ENCODE data around the gene DHX15. TPM values are rescaled to one million over a fixed set of nuclear protein-coding genes. Genes with fewer than 3 reads are reported as not detected.

Gene DHX15
- total and polyA plus RNA-seq, 8 donors = 47.5 to 699 (median 127) TPM

DNA sequence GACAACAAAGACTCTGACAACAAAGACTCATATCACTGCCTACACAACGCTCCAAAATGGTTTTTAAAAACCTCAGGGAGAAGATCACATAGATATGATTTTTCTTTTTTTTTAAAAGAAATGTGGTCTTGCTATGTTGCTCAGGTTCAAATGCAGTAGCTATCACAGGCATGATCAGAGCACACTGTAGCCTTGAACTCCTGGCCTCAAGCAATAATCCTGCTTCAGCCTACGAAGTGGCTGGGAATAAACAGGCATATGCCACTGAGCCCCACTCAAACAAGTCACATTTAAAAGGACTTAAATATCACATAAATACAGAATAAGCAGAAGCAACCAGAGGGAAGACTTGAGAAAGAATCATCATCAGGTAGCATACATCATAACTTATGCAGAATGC lies 14.7 kb downstream of the DHX15 start:
- Histone ChIP-seq H3K27ac (no peak overlapping the region), H3K27me3 (no peaks in the 10 kb centered on the region), H3K36me3 (peaks cover 8 to 72% (median 58%) of the 10 kb centered on the region in 4 donors), H3K9me3 (no peaks in the 10 kb centered on the region), H3K4me3 (no peak overlapping the region), H3K4me1 (peaks cover 20 to 96% (median 49%) of the 10 kb centered on the region in 4 donors)
- intact Hi-C loops (cut with DNase I; ENCODE audit: low total_unique reads) = no loop called here
- WGBS, 5 donors = 68 to 78% (median 74%) methylated on average over 2 of the region's 2 CpGs
- DNase-seq = no peak
- TF ChIP-seq, protein P1, sequence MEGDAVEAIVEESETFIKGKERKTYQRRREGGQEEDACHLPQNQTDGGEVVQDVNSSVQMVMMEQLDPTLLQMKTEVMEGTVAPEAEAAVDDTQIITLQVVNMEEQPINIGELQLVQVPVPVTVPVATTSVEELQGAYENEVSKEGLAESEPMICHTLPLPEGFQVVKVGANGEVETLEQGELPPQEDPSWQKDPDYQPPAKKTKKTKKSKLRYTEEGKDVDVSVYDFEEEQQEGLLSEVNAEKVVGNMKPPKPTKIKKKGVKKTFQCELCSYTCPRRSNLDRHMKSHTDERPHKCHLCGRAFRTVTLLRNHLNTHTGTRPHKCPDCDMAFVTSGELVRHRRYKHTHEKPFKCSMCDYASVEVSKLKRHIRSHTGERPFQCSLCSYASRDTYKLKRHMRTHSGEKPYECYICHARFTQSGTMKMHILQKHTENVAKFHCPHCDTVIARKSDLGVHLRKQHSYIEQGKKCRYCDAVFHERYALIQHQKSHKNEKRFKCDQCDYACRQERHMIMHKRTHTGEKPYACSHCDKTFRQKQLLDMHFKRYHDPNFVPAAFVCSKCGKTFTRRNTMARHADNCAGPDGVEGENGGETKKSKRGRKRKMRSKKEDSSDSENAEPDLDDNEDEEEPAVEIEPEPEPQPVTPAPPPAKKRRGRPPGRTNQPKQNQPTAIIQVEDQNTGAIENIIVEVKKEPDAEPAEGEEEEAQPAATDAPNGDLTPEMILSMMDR (IDR thresholded peaks at IDR 0.05) = no peak
- no peak for TF ChIP-seq EP300 (IDR thresholded peaks at IDR 0.05)
- no peak for TF ChIP-seq POLR2A (IDR thresholded peaks at IDR 0.05)
- TF ChIP-seq POLR2AphosphoS5 (IDR thresholded peaks at IDR 0.05) = no peak

DNA sequence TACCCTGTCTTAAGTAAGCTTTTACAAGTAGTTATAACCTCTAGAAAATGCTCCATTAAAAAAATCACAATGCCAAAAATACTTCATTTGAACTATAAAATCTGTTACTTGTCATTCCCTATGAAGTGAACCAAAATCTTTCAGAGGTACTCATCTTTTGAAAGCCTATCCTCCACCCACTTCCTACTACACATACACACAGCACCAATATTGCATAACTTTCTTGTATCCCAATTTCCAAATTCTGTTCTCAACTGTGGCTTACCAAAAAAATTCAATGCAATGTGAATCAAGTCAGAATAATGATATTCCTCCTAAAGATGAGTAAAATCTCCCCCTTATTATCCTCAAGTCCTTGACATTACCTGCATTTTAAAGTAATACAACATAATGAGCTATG lies 15.9 kb downstream of the DHX15 start:
- intact Hi-C loops (cut with DNase I; ENCODE audit: low total_unique reads) = no loop called here
- TF ChIP-seq, protein P1 (IDR thresholded peaks at IDR 0.05) = no peak
- no peak for TF ChIP-seq POLR2A (IDR thresholded peaks at IDR 0.05)
- no peak for TF ChIP-seq POLR2AphosphoS5 (IDR thresholded peaks at IDR 0.05)
- no peak for TF ChIP-seq EP300 (IDR thresholded peaks at IDR 0.05)
- H3K4me3 ChIP-seq = no peak overlapping the region
- no peaks in the 10 kb centered on the region for H3K9me3 ChIP-seq
- DNase-seq = no peak
- peaks cover 12 to 98% (median 52%) of the 10 kb centered on the region in 4 donors for H3K4me1 ChIP-seq
- H3K36me3 ChIP-seq = peaks cover 5 to 64% (median 51%) of the 10 kb centered on the region in 4 donors
- H3K27ac ChIP-seq = no peak overlapping the region
- H3K27me3 ChIP-seq = no peaks in the 10 kb centered on the region

DNA sequence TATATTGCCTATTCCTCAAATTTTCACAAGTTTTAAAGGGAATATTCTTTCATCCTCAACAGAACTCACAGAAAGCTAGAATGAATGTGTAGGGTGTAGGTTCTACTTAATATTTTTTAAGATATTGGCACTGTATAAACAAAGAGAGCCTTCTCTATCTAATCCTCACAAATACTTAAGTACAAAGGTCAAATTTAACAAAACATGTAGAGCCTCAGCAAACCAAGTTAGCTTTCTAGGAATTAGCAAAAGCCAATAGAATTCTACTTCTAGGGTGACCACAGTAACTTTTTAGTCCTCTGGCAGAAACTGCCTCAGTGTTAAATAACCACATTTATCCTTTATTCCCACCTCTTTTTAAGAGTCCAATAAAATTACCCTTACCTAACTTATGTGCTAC lies 19.3 kb downstream of the DHX15 start:
- Histone ChIP-seq H3K36me3 (peaks cover 0 to 45% (median 27%) of the 10 kb centered on the region in 4 donors), H3K27ac (peak overlapping the region in 1 of 5 donors; percentile 3), H3K27me3 (no peaks in the 10 kb centered on the region), H3K9me3 (no peaks in the 10 kb centered on the region), H3K4me3 (no peak overlapping the region), H3K4me1 (peaks cover 11 to 86% (median 50%) of the 10 kb centered on the region in 4 donors)
- DNase-seq = peak in 1 of 2 donors; percentile 13
- intact Hi-C loops (cut with DNase I; ENCODE audit: low total_unique reads) = no loop called here
- TF ChIP-seq POLR2AphosphoS5 (IDR thresholded peaks at IDR 0.05) (no peak), POLR2A (IDR thresholded peaks at IDR 0.05) (no peak), EP300 (IDR thresholded peaks at IDR 0.05) (no peak)
- TF ChIP-seq, protein P1 (IDR thresholded peaks at IDR 0.05) = no peak

DNA sequence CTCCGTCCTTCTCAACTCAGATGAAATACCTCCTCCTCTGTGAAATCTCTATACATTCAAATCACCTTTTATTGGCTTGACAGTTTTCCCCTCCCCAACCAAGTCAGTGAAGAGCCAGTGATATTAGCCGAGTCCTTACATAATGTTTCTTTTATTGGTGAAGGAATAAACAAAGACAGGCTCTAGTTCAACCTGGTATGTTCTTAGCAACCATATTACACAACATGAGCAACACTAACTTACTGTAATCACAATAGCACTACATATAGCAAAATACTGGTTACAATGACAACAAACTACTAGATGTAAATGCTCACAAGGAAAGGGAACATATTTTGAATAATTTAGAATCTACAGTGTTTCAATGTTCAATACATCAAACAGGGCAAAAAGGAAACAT lies 19.9 kb downstream of the DHX15 start:
- H3K9me3 ChIP-seq = no peaks in the 10 kb centered on the region
- H3K27me3 ChIP-seq = no peaks in the 10 kb centered on the region
- no peak overlapping the region for H3K4me3 ChIP-seq
- H3K36me3 ChIP-seq = peaks cover 0 to 39% (median 22%) of the 10 kb centered on the region in 4 donors
- H3K4me1 ChIP-seq = peaks cover 11 to 86% (median 55%) of the 10 kb centered on the region in 4 donors
- TF ChIP-seq EP300 (IDR thresholded peaks at IDR 0.05) = no peak
- TF ChIP-seq, protein P1 (IDR thresholded peaks at IDR 0.05) = no peak
- no peak for TF ChIP-seq POLR2AphosphoS5 (IDR thresholded peaks at IDR 0.05)
- no peak for TF ChIP-seq POLR2A (IDR thresholded peaks at IDR 0.05)
- peak in 1 of 2 donors; percentile 20 for DNase-seq
- H3K27ac ChIP-seq = peak overlapping the region in 1 of 5 donors; percentile 3
- intact Hi-C loops (cut with DNase I; ENCODE audit: low total_unique reads) = no loop called here
- 50 to 63% (median 58%) methylated on average over 2 of the region's 2 CpGs for WGBS, 5 donors

All from stomach (tissue), 9 donors.